Endothelial cell (in vitro differentiated cells): Measurements from ENCODE around the gene RAET1E. TPM values are rescaled to one million over a fixed set of nuclear protein-coding genes. Genes with fewer than 3 reads are reported as not detected.
"Not testable (repeated sequence)": the region's sequence is repeated elsewhere in the genome, so short reads cannot be mapped to it uniquely, and the experiment has no call there.

ENCODE experiments used
- DNase-seq: peaks from one replicate; pipeline ENCODE4 v3.0.0; 2021; ENCODE audit warnings: low spot score
- H3K27ac Mint-ChIP-seq: one replicate; pipeline ENCODE4 v1.8.0; 2021; ENCODE audit warnings: mixed read lengths, inconsistent platforms; ENCODE audit not compliant: unreplicated experiment
- H3K27me3 Mint-ChIP-seq: one replicate; pipeline ENCODE4 v1.8.0; 2021; ENCODE audit warnings: mild to moderate bottlenecking, moderate library complexity, mixed read lengths, inconsistent platforms; ENCODE audit not compliant: unreplicated experiment
- H3K36me3 Mint-ChIP-seq: one replicate; pipeline ENCODE4 v1.8.0; 2021; ENCODE audit warnings: mild to moderate bottlenecking, low read depth, mixed read lengths, inconsistent platforms; ENCODE audit not compliant: unreplicated experiment
- H3K4me1 Mint-ChIP-seq: one replicate; pipeline ENCODE4 v1.8.0; 2021; ENCODE audit warnings: mild to moderate bottlenecking, mixed read lengths, inconsistent platforms; ENCODE audit not compliant: unreplicated experiment
- H3K4me3 Mint-ChIP-seq: one replicate; pipeline ENCODE4 v1.8.0; 2021; ENCODE audit warnings: mild to moderate bottlenecking, mixed read lengths, inconsistent platforms; ENCODE audit not compliant: unreplicated experiment
- H3K9me3 Mint-ChIP-seq: one replicate; pipeline ENCODE4 v1.8.0; 2021; ENCODE audit warnings: mixed read lengths, inconsistent platforms; ENCODE audit not compliant: unreplicated experiment
- total RNA-seq: library from RNA; stranded (reverse); fragmentation: NEBNext Ultra II Directional; extraction: Animal tissue kit (Norgen Biotek cat#: 25700); gene quantifications from one replicate; pipeline ENCODE4 v1.2.1, GENCODE V29; 2021; ENCODE audit not compliant: unreplicated experiment
- TF ChIP-seq, protein P1 (sequence below): fragments of 200-600 bp; sonication (generic); IDR thresholded peaks from one replicate; pipeline ENCODE4 v1.5.0; 2021; ENCODE audit warnings: antibody characterized with exemption; ENCODE audit not compliant: unreplicated experiment

Gene RAET1E
- total RNA-seq, 1 donor from 2014 or later = 0.28 TPM

DNA sequence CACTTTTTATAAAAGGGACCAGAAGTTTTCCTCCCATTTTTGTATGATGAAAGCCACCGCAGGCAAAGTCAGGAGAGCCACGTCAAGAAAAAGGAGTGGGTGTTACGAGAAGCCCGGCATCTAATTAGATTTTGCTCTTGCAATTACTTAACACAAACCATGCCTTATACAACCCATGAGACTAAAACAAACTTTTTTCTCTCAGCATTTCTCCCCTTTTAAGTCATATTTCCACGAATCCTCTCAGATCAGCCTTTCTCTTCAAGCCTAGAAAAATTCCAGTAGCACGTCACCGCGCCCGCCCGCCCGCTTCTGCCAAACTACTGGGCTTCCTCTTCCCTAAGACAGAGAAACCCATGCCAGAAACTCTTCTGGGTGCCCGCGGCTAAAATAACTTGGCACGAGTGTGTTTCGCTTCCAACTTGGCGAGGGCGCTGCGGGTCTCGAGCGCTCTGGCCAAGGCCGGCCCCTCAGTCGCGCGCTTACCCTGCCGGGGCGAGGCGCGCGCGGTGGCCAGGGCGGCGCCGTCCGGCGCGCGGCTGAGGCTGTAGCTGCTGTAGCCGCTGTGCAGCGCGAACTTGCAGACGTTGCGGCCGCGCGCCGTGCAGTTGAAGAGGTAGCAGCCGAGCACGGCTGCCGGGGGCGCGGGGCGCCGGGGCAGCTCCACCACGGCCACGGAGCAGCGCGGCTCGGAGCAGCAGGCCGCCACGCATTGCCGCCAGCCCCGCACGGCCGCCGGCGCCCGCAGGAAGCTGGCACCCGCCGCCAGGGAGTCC, 34.8 kb downstream of the RAET1E start:
- Mint-ChIP-seq H3K4me3 (peak overlapping the region; percentile 98), H3K4me1 (peaks cover 57% of the 10 kb centered on the region)
- TF ChIP-seq, protein P1, sequence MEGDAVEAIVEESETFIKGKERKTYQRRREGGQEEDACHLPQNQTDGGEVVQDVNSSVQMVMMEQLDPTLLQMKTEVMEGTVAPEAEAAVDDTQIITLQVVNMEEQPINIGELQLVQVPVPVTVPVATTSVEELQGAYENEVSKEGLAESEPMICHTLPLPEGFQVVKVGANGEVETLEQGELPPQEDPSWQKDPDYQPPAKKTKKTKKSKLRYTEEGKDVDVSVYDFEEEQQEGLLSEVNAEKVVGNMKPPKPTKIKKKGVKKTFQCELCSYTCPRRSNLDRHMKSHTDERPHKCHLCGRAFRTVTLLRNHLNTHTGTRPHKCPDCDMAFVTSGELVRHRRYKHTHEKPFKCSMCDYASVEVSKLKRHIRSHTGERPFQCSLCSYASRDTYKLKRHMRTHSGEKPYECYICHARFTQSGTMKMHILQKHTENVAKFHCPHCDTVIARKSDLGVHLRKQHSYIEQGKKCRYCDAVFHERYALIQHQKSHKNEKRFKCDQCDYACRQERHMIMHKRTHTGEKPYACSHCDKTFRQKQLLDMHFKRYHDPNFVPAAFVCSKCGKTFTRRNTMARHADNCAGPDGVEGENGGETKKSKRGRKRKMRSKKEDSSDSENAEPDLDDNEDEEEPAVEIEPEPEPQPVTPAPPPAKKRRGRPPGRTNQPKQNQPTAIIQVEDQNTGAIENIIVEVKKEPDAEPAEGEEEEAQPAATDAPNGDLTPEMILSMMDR = no peak

DNA sequence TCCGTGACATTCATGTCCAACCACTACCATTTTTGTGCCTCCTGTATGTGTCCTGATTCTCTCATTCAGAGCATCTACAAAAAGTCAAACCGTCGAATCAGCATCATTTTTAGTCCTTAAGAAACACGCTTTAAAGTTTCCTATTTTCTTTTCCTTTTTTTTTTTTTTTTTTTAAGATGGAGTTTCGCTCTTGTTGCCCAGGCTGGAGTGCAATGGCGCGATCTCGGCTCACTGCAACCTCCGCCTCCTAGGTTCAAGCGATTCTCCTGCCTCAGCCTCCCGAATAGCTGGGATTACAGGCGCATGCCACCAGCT, 35.5 kb downstream of the RAET1E start:
- not testable (repeated sequence) for H3K36me3 Mint-ChIP-seq, H3K27me3 Mint-ChIP-seq, H3K27ac Mint-ChIP-seq, H3K9me3 Mint-ChIP-seq, DNase-seq
- Mint-ChIP-seq H3K4me3 (peak overlapping the region; percentile 98), H3K4me1 (peaks cover 52% of the 10 kb centered on the region)

More for the DNA sequence above, 34.8 kb downstream of the RAET1E start:
- peaks cover 6% of the 10 kb centered on the region for H3K36me3 Mint-ChIP-seq
- peak overlapping the region; percentile 67 for H3K27ac Mint-ChIP-seq
- DNase-seq = peak; percentile 62
- peaks cover 11% of the 10 kb centered on the region for H3K27me3 Mint-ChIP-seq
- H3K9me3 Mint-ChIP-seq = no peaks in the 10 kb centered on the region

DNA sequence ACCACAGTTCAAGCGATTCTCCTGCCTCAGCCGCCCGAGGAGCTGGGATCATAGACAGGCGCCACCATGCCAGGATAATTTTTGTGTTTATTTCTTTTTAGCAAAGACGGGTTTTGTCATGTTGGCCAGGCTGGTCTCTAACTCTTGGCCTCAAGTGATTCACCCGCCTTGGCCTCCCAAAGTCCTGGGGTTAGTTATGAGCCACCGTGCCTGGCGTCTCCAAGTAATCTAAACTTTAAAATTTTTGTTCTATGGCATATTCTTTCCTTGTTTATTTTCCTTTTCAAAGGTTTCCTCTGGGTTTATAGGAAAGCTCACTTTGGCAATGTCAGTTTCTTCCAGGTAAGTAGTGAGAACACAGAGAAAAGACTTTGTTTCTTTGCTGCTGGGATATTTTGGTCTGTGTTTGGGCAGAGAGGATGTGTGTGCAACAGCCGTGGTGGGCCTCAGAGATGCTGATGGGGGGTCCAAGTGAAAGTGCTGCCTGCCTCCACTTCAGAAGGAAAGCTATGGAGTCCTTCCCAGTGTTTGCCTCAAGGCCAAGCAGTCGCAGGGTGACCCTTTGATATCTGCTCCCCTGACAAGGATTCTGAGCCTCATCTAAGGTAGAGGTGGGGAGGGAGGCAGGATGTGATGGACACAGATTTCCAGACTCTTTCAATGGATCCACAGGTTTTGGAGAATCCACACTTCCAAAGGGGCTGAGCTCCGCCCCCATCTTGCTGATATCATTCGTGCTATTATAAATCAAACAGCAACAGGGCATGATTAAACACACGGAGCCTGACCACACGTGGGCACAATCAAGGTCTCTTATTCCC, 36.1 kb downstream of the RAET1E start:
- H3K36me3 Mint-ChIP-seq = peaks cover 6% of the 10 kb centered on the region
- no peak for DNase-seq
- H3K4me1 Mint-ChIP-seq = peaks cover 48% of the 10 kb centered on the region
- H3K27me3 Mint-ChIP-seq = peaks cover 10% of the 10 kb centered on the region
- no peak overlapping the region for H3K27ac Mint-ChIP-seq
- H3K9me3 Mint-ChIP-seq = no peaks in the 10 kb centered on the region
- TF ChIP-seq, protein P1 = no peak
- peak overlapping the region; percentile 98 for H3K4me3 Mint-ChIP-seq

DNA sequence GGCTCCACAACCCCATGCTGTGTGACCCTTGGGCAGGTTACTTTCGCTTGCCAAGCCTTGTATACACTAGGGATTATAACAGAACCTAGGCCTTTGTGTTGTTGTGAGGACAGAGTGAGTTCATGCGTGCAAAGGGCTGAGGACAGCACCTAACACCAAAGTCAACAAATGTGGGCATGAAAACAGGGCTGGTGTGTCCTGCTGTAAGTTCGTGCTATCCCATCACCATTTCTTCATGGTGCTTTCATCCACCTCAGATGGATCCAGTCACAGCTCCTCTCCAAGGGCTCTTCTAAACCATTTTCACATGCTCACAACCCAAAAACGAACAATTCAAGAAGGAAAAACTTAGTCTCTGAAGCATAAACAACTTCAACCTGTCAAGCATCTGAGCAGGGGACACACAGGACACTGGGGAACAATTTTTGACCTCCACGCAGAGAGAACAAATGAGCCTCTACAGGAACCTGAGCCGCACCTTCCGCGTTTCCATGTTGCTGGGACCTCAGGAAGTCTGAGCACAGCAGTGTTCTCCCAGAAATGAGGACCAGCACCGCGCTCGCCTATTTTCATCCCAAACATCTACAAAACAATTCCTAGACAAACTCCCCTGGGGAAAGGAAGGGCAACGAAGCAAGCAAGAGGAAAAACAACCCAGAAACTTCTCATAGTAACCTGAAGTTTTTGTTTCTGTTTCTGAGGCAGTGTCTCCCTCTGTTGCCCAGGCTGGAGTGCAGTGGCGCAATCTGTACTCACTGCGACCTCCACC, 36.9 kb downstream of the RAET1E start:
- Mint-ChIP-seq H3K9me3 (no peaks in the 10 kb centered on the region), H3K27ac (no peak overlapping the region), H3K36me3 (peaks cover 6% of the 10 kb centered on the region), H3K27me3 (peaks cover 10% of the 10 kb centered on the region), H3K4me1 (peaks cover 48% of the 10 kb centered on the region), H3K4me3 (peak overlapping the region; percentile 38)
- DNase-seq = no peak
- TF ChIP-seq, protein P1 = no peak

DNA sequence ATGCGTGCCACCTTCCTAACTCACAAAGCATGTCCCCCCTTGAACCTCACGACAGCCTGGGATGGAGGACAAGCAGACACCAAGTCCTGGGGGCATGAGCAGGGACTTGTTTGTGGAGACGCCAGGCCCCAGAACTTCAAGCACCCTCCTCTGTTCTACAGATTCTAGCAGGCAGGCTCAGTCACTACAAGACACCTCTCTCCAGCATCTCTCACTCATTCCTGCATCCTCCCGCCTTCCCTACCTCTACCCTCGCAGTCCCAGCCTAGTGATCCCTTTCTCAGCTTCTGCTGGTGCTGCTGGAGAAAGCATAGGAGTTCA, 37.4 kb downstream of the RAET1E start:
- peaks cover 10% of the 10 kb centered on the region for H3K27me3 Mint-ChIP-seq
- H3K9me3 Mint-ChIP-seq = no peaks in the 10 kb centered on the region
- H3K27ac Mint-ChIP-seq = no peak overlapping the region
- TF ChIP-seq, protein P1 = no peak
- H3K36me3 Mint-ChIP-seq = peaks cover 6% of the 10 kb centered on the region
- peak overlapping the region; percentile 38 for H3K4me3 Mint-ChIP-seq
- H3K4me1 Mint-ChIP-seq = peaks cover 51% of the 10 kb centered on the region
- no peak for DNase-seq
